ENCODE measurements around the gene TXNDC16.

- no peak for TF ChIP-seq CTCF (IDR thresholded peaks at IDR 0.05)
- TF ChIP-seq EZH2 (IDR thresholded peaks at IDR 0.05; ENCODE audit: borderline replicate concordance, insufficient read depth, low read depth, low read length, poor library complexity, severe bottlenecking) = no peak
Observed at GRCh38 chr14:52427460-52427859, 124.8 kb downstream of the TXNDC16 start.

Data from B cell (primary cell).